ENCODE measurements around the gene NUP153.
"Not testable (repeated sequence)": the region's sequence is repeated elsewhere in the genome, so short reads cannot be mapped to it uniquely, and the experiment has no call there.

The NUP153 gene

GRCh38 chr6:17714177-17714576, 7.5 kb upstream of the NUP153 start:
- no peak for DNase-seq (ENCODE audit: low read depth in 3 of 3)

- no peak for DNase-seq (ENCODE audit: low read depth in 3 of 3)
Measured at GRCh38 chr6:17712576-17712975, 5.9 kb upstream of the NUP153 start.

- no peak for DNase-seq (ENCODE audit: low read depth in 3 of 3)
Measured at GRCh38 chr6:17710331-17710730, 3.6 kb upstream of the NUP153 start.

GRCh38 chr6:17709476-17709875, 2.8 kb upstream of the NUP153 start:
- DNase-seq (ENCODE audit: low read depth in 3 of 3): no peak

- DNase-seq (ENCODE audit: low read depth in 3 of 3): not testable (repeated sequence)
Measured at GRCh38 chr6:17708035-17708434, 1.3 kb upstream of the NUP153 start.

GRCh38 chr6:17707371-17707651, 586 bp upstream of the NUP153 start:
- no peak for DNase-seq (ENCODE audit: low read depth in 3 of 3)

GRCh38 chr6:17705778-17706579, 746 bp downstream of the NUP153 start:
- peak; percentile 73 to 85 (median 81) for DNase-seq (ENCODE audit: low read depth in 3 of 3)

GRCh38 chr6:17705428-17705777, 1.3 kb downstream of the NUP153 start:
- no peak for DNase-seq (ENCODE audit: low read depth in 3 of 3)

GRCh38 chr6:17703256-17703694, 3.5 kb downstream of the NUP153 start:
- no peak for DNase-seq (ENCODE audit: low read depth in 3 of 3)

GRCh38 chr6:17700421-17701416, 6.0 kb downstream of the NUP153 start:
- DNase-seq (ENCODE audit: low read depth in 3 of 3): no peak

- no peak for DNase-seq (ENCODE audit: low read depth in 3 of 3)
Measured at GRCh38 chr6:17691925-17692538, 14.7 kb downstream of the NUP153 start.

- no peak for DNase-seq (ENCODE audit: low read depth in 3 of 3)
Measured at GRCh38 chr6:17688481-17688880, 18.2 kb downstream of the NUP153 start.

- DNase-seq (ENCODE audit: low read depth in 3 of 3): no peak
Measured at GRCh38 chr6:17687136-17687535, 19.6 kb downstream of the NUP153 start.

GRCh38 chr6:17684134-17684533, 22.6 kb downstream of the NUP153 start:
- no peak for DNase-seq (ENCODE audit: low read depth in 3 of 3)

- DNase-seq (ENCODE audit: low read depth in 3 of 3): no peak
Measured at GRCh38 chr6:17683428-17683827, 23.3 kb downstream of the NUP153 start.

GRCh38 chr6:17679726-17680125, 27.0 kb downstream of the NUP153 start:
- no peak for DNase-seq (ENCODE audit: low read depth in 3 of 3)

- no peak for DNase-seq (ENCODE audit: low read depth in 3 of 3)
Measured at GRCh38 chr6:17677602-17678001, 29.1 kb downstream of the NUP153 start.

GRCh38 chr6:17673543-17674254, 33.0 kb downstream of the NUP153 start:
- no peak for DNase-seq (ENCODE audit: low read depth in 3 of 3)

GRCh38 chr6:17672064-17672718, 34.5 kb downstream of the NUP153 start:
- DNase-seq (ENCODE audit: low read depth in 3 of 3): no peak

- DNase-seq (ENCODE audit: low read depth in 3 of 3): no peak
Measured at GRCh38 chr6:17666646-17667045, 40.1 kb downstream of the NUP153 start.

- DNase-seq (ENCODE audit: low read depth in 3 of 3): no peak
Measured at GRCh38 chr6:17665132-17665531, 41.6 kb downstream of the NUP153 start.
